Measurements from ENCODE around the gene SINHCAF.

DNA sequence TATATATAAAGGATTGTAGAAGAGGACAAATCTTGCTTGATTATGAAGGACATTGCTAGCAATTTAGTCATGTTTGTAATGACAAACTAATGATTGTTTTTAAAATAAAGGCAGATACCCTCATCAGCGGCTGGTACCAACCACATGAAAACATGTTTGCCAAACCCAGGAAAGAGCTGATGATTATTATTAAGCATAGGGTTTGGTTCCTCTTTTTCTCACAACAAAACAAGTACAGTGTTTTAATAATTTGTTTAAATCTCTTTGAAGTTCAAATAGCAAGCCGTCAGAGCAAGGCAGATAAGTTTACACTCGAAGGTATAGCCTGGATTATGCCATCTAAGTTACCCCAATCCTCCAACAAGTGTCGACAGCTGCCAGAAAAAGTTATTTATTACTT is 5.3 kb upstream of the SINHCAF start:
- TF ChIP-seq CTCF (IDR thresholded peaks at IDR 0.05 in 4 of 5, conservative IDR thresholded peaks at IDR 0.05 in 1 of 5): no peak
- no peak for TF ChIP-seq POLR2A (IDR thresholded peaks at IDR 0.05)

All from gastrocnemius medialis (tissue), 4 donors.